ENCODE results near the gene EEF2K. TPM values are rescaled to one million over a fixed set of nuclear protein-coding genes. Genes with fewer than 3 reads are reported as not detected.

EEF2K gene
- total RNA-seq: 20.4 to 22.1 TPM (median 21.4 TPM) in 3 replicates

- Mint-ChIP-seq H3K9me3 (no peaks in the 10 kb centered on the region), H3K4me3 (peak within 1 kb of the TSS; percentile 89), H3K27ac (peak within 1 kb of the TSS; percentile 85), H3K27me3 (ENCODE audit: low read depth) (no peaks in the 10 kb centered on the region), H3K36me3 (peaks cover 3% of the 10 kb centered on the region), H3K4me1 (peaks cover 14% of the 10 kb centered on the region)
- peak; percentile 71 for TF ChIP-seq CTCF (IDR thresholded peaks at IDR 0.05; ENCODE audit: unreplicated experiment)
- peak; percentile 81 to 83 for DNase-seq (ENCODE audit: low spot score in 2 of 2, unreplicated experiment in 2 of 2)
Observed at GRCh38 chr16:22206013-22206841, at the start of gene EEF2K. EEF2K (plus strand) TSS chr16:22206278; CDS start chr16:22225730, 19,452 bp downstream.

- H3K27ac Mint-ChIP-seq: no peak overlapping the region
- H3K9me3 Mint-ChIP-seq: peaks cover 5% of the 10 kb centered on the region
- no peak for TF ChIP-seq CTCF (IDR thresholded peaks at IDR 0.05; ENCODE audit: unreplicated experiment)
- no peak overlapping the region for H3K4me3 Mint-ChIP-seq
- no peaks in the 10 kb centered on the region for H3K36me3 Mint-ChIP-seq
- no peaks in the 10 kb centered on the region for H3K4me1 Mint-ChIP-seq
- no peak for DNase-seq (ENCODE audit: low spot score in 2 of 2, unreplicated experiment in 2 of 2)
- peaks cover 64% of the 10 kb centered on the region for H3K27me3 Mint-ChIP-seq (ENCODE audit: low read depth)
Observed at GRCh38 chr16:22161401-22161800, 44.7 kb upstream of the EEF2K start.

- H3K4me1 Mint-ChIP-seq: no peaks in the 10 kb centered on the region
- TF ChIP-seq CTCF (IDR thresholded peaks at IDR 0.05; ENCODE audit: unreplicated experiment): no peak
- H3K36me3 Mint-ChIP-seq: no peaks in the 10 kb centered on the region
- no peak within 1 kb of the TSS for H3K4me3 Mint-ChIP-seq
- peaks cover 5% of the 10 kb centered on the region for H3K9me3 Mint-ChIP-seq
- H3K27ac Mint-ChIP-seq: no peak within 1 kb of the TSS
- peaks cover 63% of the 10 kb centered on the region for H3K27me3 Mint-ChIP-seq (ENCODE audit: low read depth)
- no peak for DNase-seq (ENCODE audit: low spot score in 2 of 2, unreplicated experiment in 2 of 2)
Observed at GRCh38 chr16:22161999-22162655, 44.0 kb upstream of the EEF2K start, which contains the start of gene SDR42E2. SDR42E2 (plus strand) TSS chr16:22162506; CDS start chr16:22165583, 3,077 bp downstream.

GRCh38 chr16:22162656-22163009, 43.4 kb upstream of the EEF2K start:
- Mint-ChIP-seq H3K4me3 (no peak overlapping the region), H3K27ac (no peak overlapping the region), H3K9me3 (peaks cover 5% of the 10 kb centered on the region), H3K36me3 (no peaks in the 10 kb centered on the region), H3K27me3 (ENCODE audit: low read depth) (peaks cover 63% of the 10 kb centered on the region), H3K4me1 (no peaks in the 10 kb centered on the region)
- DNase-seq (ENCODE audit: low spot score in 2 of 2, unreplicated experiment in 2 of 2): no peak
- no peak for TF ChIP-seq CTCF (IDR thresholded peaks at IDR 0.05; ENCODE audit: unreplicated experiment)

GRCh38 chr16:22163806-22164205, 42.3 kb upstream of the EEF2K start:
- H3K36me3 Mint-ChIP-seq: no peaks in the 10 kb centered on the region
- H3K4me3 Mint-ChIP-seq: no peak overlapping the region
- H3K9me3 Mint-ChIP-seq: peaks cover 5% of the 10 kb centered on the region
- TF ChIP-seq CTCF (IDR thresholded peaks at IDR 0.05; ENCODE audit: unreplicated experiment): no peak
- no peaks in the 10 kb centered on the region for H3K4me1 Mint-ChIP-seq
- H3K27me3 Mint-ChIP-seq (ENCODE audit: low read depth): peaks cover 52% of the 10 kb centered on the region
- DNase-seq (ENCODE audit: low spot score in 2 of 2, unreplicated experiment in 2 of 2): no peak
- H3K27ac Mint-ChIP-seq: no peak overlapping the region
